Stimulated activated CD4-positive, alpha-beta T cell treated with anti-CD3 and anti-CD28 coated beads, Interleukin-12 subunit alpha, Interleukin-12 subunit beta, amount 100 ng/mL, for 4 hours (primary cell): ENCODE data around the gene MB.
"Not testable (repeated sequence)": the region's sequence is repeated elsewhere in the genome, so short reads cannot be mapped to it uniquely, and the experiment has no call there.

Experiments
- DNase-seq: peaks from one replicate; pipeline ENCODE4 v3.0.0-alpha.2; 2020

Gene MB

GRCh38 chr22:35617137-35617755, at the start of gene MB:
Gene MB, minus strand, starts transcription at chr22:35617329. Its CDS starts 72 bp downstream, at chr22:35617257.
- no peak for DNase-seq

GRCh38 chr22:35666699-35667098, 49.6 kb upstream of the MB start:
- not testable (repeated sequence) for DNase-seq

- DNase-seq, result no peak
Measured at GRCh38 chr22:35664955-35665587, 47.9 kb upstream of the MB start.

- no peak for DNase-seq
Measured at GRCh38 chr22:35663371-35663770, 46.2 kb upstream of the MB start.

GRCh38 chr22:35662914-35663313, 45.8 kb upstream of the MB start:
- DNase-seq, result no peak

- DNase-seq, result no peak
Measured at GRCh38 chr22:35661464-35661863, 44.3 kb upstream of the MB start.

GRCh38 chr22:35660291-35661127, 43.4 kb upstream of the MB start:
- peak; percentile 27 for DNase-seq

- no peak for DNase-seq
Measured at GRCh38 chr22:35657571-35658312, 40.6 kb upstream of the MB start.

- DNase-seq, result no peak
Measured at GRCh38 chr22:35656284-35656752, 39.2 kb upstream of the MB start.

- DNase-seq, result no peak
Measured at GRCh38 chr22:35653824-35654223, 36.7 kb upstream of the MB start.

GRCh38 chr22:35651085-35651484, 34.0 kb upstream of the MB start:
- DNase-seq, result no peak

GRCh38 chr22:35649636-35650250, 32.6 kb upstream of the MB start:
- no peak for DNase-seq

GRCh38 chr22:35649026-35649553, 32.0 kb upstream of the MB start:
- no peak for DNase-seq

- peak; percentile 50 for DNase-seq
Measured at GRCh38 chr22:35648066-35649025, 31.2 kb upstream of the MB start, which contains the start of gene APOL6. Gene APOL6, plus strand, starts transcription at chr22:35648446. Its CDS starts 7,980 bp downstream, at chr22:35656426.

- no peak for DNase-seq
Measured at GRCh38 chr22:35645646-35646045, 28.5 kb upstream of the MB start.

- no peak for DNase-seq
Measured at GRCh38 chr22:35643991-35644390, 26.9 kb upstream of the MB start.

- DNase-seq, result no peak
Measured at GRCh38 chr22:35642305-35642741, 25.2 kb upstream of the MB start.

GRCh38 chr22:35641494-35642120, 24.5 kb upstream of the MB start:
- DNase-seq, result no peak

GRCh38 chr22:35638410-35638809, 21.3 kb upstream of the MB start:
- DNase-seq, result no peak

- DNase-seq, result no peak
Measured at GRCh38 chr22:35638001-35638400, 20.9 kb upstream of the MB start.
